HepG2 (cell line): ENCODE data around the gene CLDN7. TPM values are rescaled to one million over a fixed set of nuclear protein-coding genes. Genes with fewer than 3 reads are reported as not detected.

ENCODE experiments used
- FOXO1 ChIP-seq: sonication (generic); formaldehyde crosslinking; IDR thresholded peaks from 2 replicates; pipeline ENCODE4 v1.4.0; 2020; ENCODE audit warnings: missing genetic modification reagents
- HCFC1 ChIP-seq: fragments of 150-350 bp; IDR thresholded peaks from 2 replicates; pipeline ENCODE4 v1.6.1; 2014; ENCODE audit warnings: low read depth, low read length
- HNF4G ChIP-seq, 2 experiments: sonication (generic) in 1 of 2; formaldehyde crosslinking in 1 of 2; IDR thresholded peaks; 2 replicates each; pipeline versions ENCODE4 v1.4.0 to v1.6.1; 2011 to 2020; ENCODE audit warnings: borderline replicate concordance in 2 of 2, low read depth in 2 of 2, mild to moderate bottlenecking in 2 of 2, low read length in 1 of 2, missing genetic modification reagents in 1 of 2, moderate library complexity in 1 of 2
- HNRNPUL1 ChIP-seq: fragments of 200-400 bp; formaldehyde crosslinking; IDR thresholded peaks from 2 replicates; pipeline ENCODE4 v1.6.1; 2017; ENCODE audit warnings: low read depth, mild to moderate bottlenecking, low read length, moderate library complexity
- IRX3 ChIP-seq: sonication (generic); formaldehyde crosslinking; IDR thresholded peaks from 2 replicates; pipeline ENCODE4 v1.8.1; 2023; ENCODE audit warnings: mild to moderate bottlenecking, low read depth, missing genetic modification reagents, borderline replicate concordance
- KDM6A ChIP-seq: IDR thresholded peaks from 2 replicates; pipeline ENCODE4 v1.6.1; 2016; ENCODE audit warnings: low read depth
- KLF9 ChIP-seq: IDR thresholded peaks from 2 replicates; pipeline ENCODE4 v1.6.1; 2016; ENCODE audit warnings: low read depth
- MEF2D ChIP-seq: sonication (generic); formaldehyde crosslinking; IDR thresholded peaks from 2 replicates; pipeline ENCODE4 v1.5.1; 2020; ENCODE audit warnings: mild to moderate bottlenecking, missing genetic modification reagents
- NCOR1 ChIP-seq: fragments of 200-600 bp; sonication (generic); IDR thresholded peaks from 2 replicates; pipeline ENCODE4 v1.7.0; 2017; ENCODE audit warnings: antibody characterized with exemption, low read length, borderline replicate concordance
- NFE2 ChIP-seq: sonication (generic); formaldehyde crosslinking; IDR thresholded peaks from 2 replicates; pipeline ENCODE4 v1.4.0; 2020; ENCODE audit warnings: missing genetic modification reagents
- PLRG1 ChIP-seq: fragments of 450-650 bp; conservative IDR thresholded peaks from 2 replicates; pipeline ENCODE4 v1.6.1; 2016
- SAFB2 ChIP-seq: sonication (generic); formaldehyde crosslinking; IDR thresholded peaks from 2 replicates; pipeline ENCODE4 v1.5.1; 2020; ENCODE audit warnings: missing genetic modification reagents, low read depth, mild to moderate bottlenecking, borderline replicate concordance
- SIN3A ChIP-seq: IDR thresholded peaks from 2 replicates; pipeline ENCODE4 v1.6.1; 2011; ENCODE audit warnings: low read depth, mild to moderate bottlenecking, control low read depth, low read length, borderline replicate concordance
- TAF1 ChIP-seq: sonication (generic); formaldehyde crosslinking; IDR thresholded peaks from 2 replicates; pipeline ENCODE4 v1.4.0; 2020; ENCODE audit warnings: missing genetic modification reagents
- TBX2 ChIP-seq: sonication (generic); formaldehyde crosslinking; IDR thresholded peaks from 2 replicates; pipeline ENCODE4 v1.5.0; 2020; ENCODE audit warnings: missing genetic modification reagents, mild to moderate bottlenecking, borderline replicate concordance
- ZBTB38 ChIP-seq: sonication (generic); formaldehyde crosslinking; IDR thresholded peaks from 2 replicates; pipeline ENCODE4 v1.5.1; 2020; ENCODE audit warnings: mild to moderate bottlenecking, missing genetic modification reagents
- ZFX ChIP-seq: sonication (generic); formaldehyde crosslinking; IDR thresholded peaks from 2 replicates; pipeline ENCODE4 v1.4.0; 2020; ENCODE audit warnings: mild to moderate bottlenecking, low read depth, missing genetic modification reagents, moderate library complexity
- ZNF253 ChIP-seq: sonication (generic); formaldehyde crosslinking; IDR thresholded peaks from 2 replicates; pipeline ENCODE4 v1.8.0; 2022; ENCODE audit warnings: mild to moderate bottlenecking, missing genetic modification reagents, borderline replicate concordance
- ZNF33A ChIP-seq: sonication (generic); formaldehyde crosslinking; IDR thresholded peaks from 2 replicates; pipeline ENCODE4 v1.5.1; 2020; ENCODE audit warnings: missing genetic modification reagents, mild to moderate bottlenecking, moderate library complexity, borderline replicate concordance
- ZSCAN21 ChIP-seq: sonication (generic); formaldehyde crosslinking; IDR thresholded peaks from 2 replicates; pipeline ENCODE4 v1.8.0; 2022; ENCODE audit warnings: mild to moderate bottlenecking, missing genetic modification reagents, moderate library complexity, borderline replicate concordance
- polyA plus RNA-seq, 8 experiments: library from polyadenylated mRNA; depleted of rRNA in 3 of 8; stranded (reverse) in 7 of 8; unstranded in 1 of 8; fragments of >200 nt; fragmentation: Illumina TruSeq in 4 of 8; extraction: Trizol in 4 of 8; gene quantifications; 2 replicates each; pipeline versions ENCODE4 v1.2.1 to v1.2.3, GENCODE V29; 2011 to 2016; ENCODE audit warnings: low read depth in 4 of 8, missing spikeins in 1 of 8, mixed read lengths in 1 of 8; ENCODE audit not compliant: insufficient read depth in 1 of 8
- total RNA-seq, 5 experiments: library from RNA; depleted of rRNA; stranded (reverse); fragments of >200 nt; fragmentation: Illumina TruSeq; extraction: Trizol; gene quantifications; 2 replicates each; pipeline ENCODE4 v1.2.3, GENCODE V29; 2016; ENCODE audit warnings: low read depth in 1 of 5
- TF ChIP-seq, protein P1 (sequence below): sonication (generic); formaldehyde crosslinking; IDR thresholded peaks from 2 replicates; pipeline ENCODE4 v1.8.1; 2023; ENCODE audit warnings: mild to moderate bottlenecking, inconsistent platforms, moderate library complexity, missing genetic modification reagents, borderline replicate concordance
- TF ChIP-seq, protein P2 (sequence below): IDR thresholded peaks from 2 replicates; pipeline ENCODE4 v1.6.1; 2016; ENCODE audit warnings: missing genetic modification reagents, missing compliant biosample characterization
- TF ChIP-seq, protein P3 (sequence below): sonication (generic); formaldehyde crosslinking; IDR thresholded peaks from 2 replicates; pipeline ENCODE4 v1.5.0; 2020; ENCODE audit warnings: missing genetic modification reagents
- TF ChIP-seq, protein P4 (sequence below): IDR thresholded peaks from 2 replicates; pipeline ENCODE4 v1.6.1; 2018; ENCODE audit warnings: missing genetic modification reagents, mild to moderate bottlenecking, missing compliant biosample characterization

The CLDN7 gene
- total and polyA plus RNA-seq, 2 of the 13 experiments (the other 11 are each of a cell fraction or from before 2014, with no cell fraction given) = not detected

DNA sequence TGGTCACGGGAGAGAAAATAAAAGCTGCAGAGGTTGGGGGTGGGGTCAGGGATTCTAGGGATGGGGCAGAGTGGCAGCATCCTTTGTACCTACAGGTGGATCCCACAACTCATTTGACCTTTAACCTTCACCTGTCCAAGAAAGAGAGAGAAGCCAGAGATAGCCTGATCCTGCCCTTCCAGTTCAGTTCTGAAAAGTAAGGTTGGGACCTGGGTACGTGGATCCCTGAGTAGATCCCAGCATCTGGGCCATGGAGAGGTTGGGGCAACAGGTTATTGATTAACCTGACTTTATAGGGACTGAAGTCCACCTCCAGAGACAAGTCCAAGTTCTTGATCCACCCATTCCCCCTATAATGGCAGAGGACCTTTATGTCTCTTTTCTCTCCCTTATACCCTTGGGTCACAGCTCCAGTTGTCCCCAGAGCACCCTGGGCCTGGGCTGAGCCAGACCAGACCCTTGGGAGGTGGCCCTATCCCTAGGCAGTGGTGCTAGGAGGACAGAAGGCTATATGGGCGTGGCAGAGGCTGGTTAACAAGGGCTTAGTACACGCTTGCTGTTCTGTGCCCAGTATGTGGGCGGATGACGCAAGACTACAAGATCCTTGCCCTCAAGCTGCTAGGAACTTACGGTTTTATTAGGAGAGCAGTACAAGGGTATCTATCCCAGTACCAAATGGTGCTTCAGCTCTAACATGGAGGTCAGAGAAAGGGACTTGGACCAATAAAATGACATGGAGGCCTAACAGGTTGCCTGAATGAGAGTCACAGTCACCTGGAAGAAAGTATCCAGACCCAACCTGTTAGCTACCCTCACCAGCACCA, 3.3 kb downstream of the CLDN7 start (continued):
- TF ChIP-seq TAF1 (no peak), TBX2 (no peak), NFE2 (CRISPR knock-in tag) (no peak), ZSCAN21 (no peak), KDM6A (CRISPR knock-in tag) (peak; percentile 62; the same call in 1 of the 2 replicates), HCFC1 (no peak), HNRNPUL1 (peak; percentile 82), ZNF253 (CRISPR knock-in tag) (no peak), HNF4G (IDR thresholded peaks at IDR 0.05; ENCODE audit: borderline replicate concordance, low read depth, low read length) (peak; percentile 31; the same call in 1 of the 2 replicates), HNF4G (CRISPR knock-in tag; IDR thresholded peaks at IDR 0.05; ENCODE audit: borderline replicate concordance, low read depth) (no peak), SIN3A (0 out of 2 replicates have a peak, but pooled peaks have one; percentile 48), ZNF33A (CRISPR knock-in tag) (no peak), FOXO1 (peak; percentile 7; the same call in 1 of the 2 replicates), ZBTB38 (no peak), NCOR1 (peak; percentile 90; the same call in 1 of the 2 replicates), KLF9 (CRISPR knock-in tag) (0 out of 2 replicates have a peak, but pooled peaks have one; percentile 48), IRX3 (CRISPR knock-in tag) (no peak), SAFB2 (CRISPR knock-in tag) (no peak), MEF2D (CRISPR knock-in tag) (peak; percentile 58; the same call in 1 of the 2 replicates), ZFX (peak; percentile 45; the same call in 1 of the 2 replicates), PLRG1 (no peak)
- TF ChIP-seq, protein P1, sequence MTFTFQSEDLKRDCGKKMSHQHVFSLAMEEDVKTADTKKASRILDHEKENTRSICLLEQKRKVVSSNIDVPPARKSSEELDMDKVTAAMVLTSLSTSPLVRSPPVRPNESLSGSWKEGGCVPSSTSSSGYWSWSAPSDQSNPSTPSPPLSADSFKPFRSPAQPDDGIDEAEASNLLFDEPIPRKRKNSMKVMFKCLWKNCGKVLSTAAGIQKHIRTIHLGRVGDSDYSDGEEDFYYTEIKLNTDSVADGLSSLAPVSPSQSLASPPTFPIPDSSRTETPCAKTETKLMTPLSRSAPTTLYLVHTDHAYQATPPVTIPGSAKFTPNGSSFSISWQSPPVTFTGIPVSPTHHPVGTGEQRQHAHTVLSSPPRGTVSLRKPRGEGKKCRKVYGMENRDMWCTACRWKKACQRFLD (CRISPR knock-in tag) = no peak
- TF ChIP-seq, protein P2, sequence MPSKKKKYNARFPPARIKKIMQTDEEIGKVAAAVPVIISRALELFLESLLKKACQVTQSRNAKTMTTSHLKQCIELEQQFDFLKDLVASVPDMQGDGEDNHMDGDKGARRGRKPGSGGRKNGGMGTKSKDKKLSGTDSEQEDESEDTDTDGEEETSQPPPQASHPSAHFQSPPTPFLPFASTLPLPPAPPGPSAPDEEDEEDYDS (CRISPR knock-in tag) = no peak; the same call in 1 of the 2 replicates
- TF ChIP-seq, protein P3, sequence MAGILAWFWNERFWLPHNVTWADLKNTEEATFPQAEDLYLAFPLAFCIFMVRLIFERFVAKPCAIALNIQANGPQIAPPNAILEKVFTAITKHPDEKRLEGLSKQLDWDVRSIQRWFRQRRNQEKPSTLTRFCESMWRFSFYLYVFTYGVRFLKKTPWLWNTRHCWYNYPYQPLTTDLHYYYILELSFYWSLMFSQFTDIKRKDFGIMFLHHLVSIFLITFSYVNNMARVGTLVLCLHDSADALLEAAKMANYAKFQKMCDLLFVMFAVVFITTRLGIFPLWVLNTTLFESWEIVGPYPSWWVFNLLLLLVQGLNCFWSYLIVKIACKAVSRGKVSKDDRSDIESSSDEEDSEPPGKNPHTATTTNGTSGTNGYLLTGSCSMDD (CRISPR knock-in tag) = no peak
- TF ChIP-seq, protein P4, sequence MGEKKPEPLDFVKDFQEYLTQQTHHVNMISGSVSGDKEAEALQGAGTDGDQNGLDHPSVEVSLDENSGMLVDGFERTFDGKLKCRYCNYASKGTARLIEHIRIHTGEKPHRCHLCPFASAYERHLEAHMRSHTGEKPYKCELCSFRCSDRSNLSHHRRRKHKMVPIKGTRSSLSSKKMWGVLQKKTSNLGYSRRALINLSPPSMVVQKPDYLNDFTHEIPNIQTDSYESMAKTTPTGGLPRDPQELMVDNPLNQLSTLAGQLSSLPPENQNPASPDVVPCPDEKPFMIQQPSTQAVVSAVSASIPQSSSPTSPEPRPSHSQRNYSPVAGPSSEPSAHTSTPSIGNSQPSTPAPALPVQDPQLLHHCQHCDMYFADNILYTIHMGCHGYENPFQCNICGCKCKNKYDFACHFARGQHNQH = no peak
